BLaER1 treated with 17β-estradiol and CSF1 and Interleukin-3, amounts not matched to agents 10 nM and 100 nM (cell line): ENCODE data around the gene CTXN1.
A peak's percentile ranks its signal among the peaks of the same experiment; 100 is the strongest.

Experiments
- H3K27ac ChIP-seq, 11 experiments: shearing (Covaris generic); formaldehyde crosslinking; 2 replicates each; pipeline ENCODE4 v1.8.1; 2022
- H3K27me3 ChIP-seq, 11 experiments: shearing (Covaris generic); formaldehyde crosslinking; 2 replicates each; pipeline ENCODE4 v1.8.1; 2022
- H3K36me3 ChIP-seq, 11 experiments: shearing (Covaris generic); formaldehyde crosslinking; 2 replicates each; pipeline ENCODE4 v1.8.1; 2022
- H3K4me1 ChIP-seq, 10 experiments: shearing (Covaris generic); formaldehyde crosslinking; 2 replicates each; pipeline ENCODE4 v1.8.1; 2022
- H3K4me2 ChIP-seq, 11 experiments: shearing (Covaris generic); formaldehyde crosslinking; 2 replicates each; pipeline ENCODE4 v1.8.1; 2022
- H3K4me3 ChIP-seq, 10 experiments: shearing (Covaris generic); formaldehyde crosslinking; 2 replicates each; pipeline ENCODE4 v1.8.1; 2022
- H3K9ac ChIP-seq, 11 experiments: shearing (Covaris generic); formaldehyde crosslinking; 2 replicates each; pipeline ENCODE4 v1.8.1; 2022
- H3K9me3 ChIP-seq, 11 experiments: shearing (Covaris generic); formaldehyde crosslinking; replicated peaks in 1 of 11; 2 replicates each; pipeline ENCODE4 v1.8.1; 2022
- H4K20me1 ChIP-seq, 11 experiments: shearing (Covaris generic); formaldehyde crosslinking; 2 replicates each; pipeline ENCODE4 v1.8.1; 2022
- Cebpa-rat ChIP-seq, 11 experiments: shearing (Covaris generic); IDR thresholded peaks; 2 replicates each; pipeline ENCODE4 v1.8.1; 2022

Gene CTXN1

GRCh38 chr19:7903244-7904073, 22.5 kb downstream of the CTXN1 start, which contains the start of gene MAP2K7:
Gene MAP2K7 (plus strand): TSS chr19:7903877. CDS start chr19:7903945, 68 bp downstream.
- Histone ChIP-seq H3K4me2 (peak within 1 kb of the TSS; percentile 97 to 100 (median 99)), H3K9ac (peak within 1 kb of the TSS; percentile 79 to 92 (median 87)), H4K20me1 (peaks cover 42 to 45% (median 44%) of the 10 kb centered on the region in 11 experiments), H3K27me3 (no peaks in the 10 kb centered on the region), H3K4me1 (peaks cover 47 to 64% (median 55%) of the 10 kb centered on the region in 10 experiments), H3K4me3 (peak within 1 kb of the TSS; percentile 75 to 97 (median 90)), H3K27ac (peak within 1 kb of the TSS; percentile 77 to 90 (median 85)), H3K9me3 (no peaks in the 10 kb centered on the region), H3K36me3 (peaks cover 0 to 21% (median 13%) of the 10 kb centered on the region in 11 experiments; a peak in 14 of 22 replicates)
- no peak for TF ChIP-seq Cebpa-rat (IDR thresholded peaks at IDR 0.05)

- Histone ChIP-seq H3K9ac (peak overlapping the region; percentile 79 to 90 (median 86)), H3K36me3 (peaks cover 0 to 21% (median 12%) of the 10 kb centered on the region in 11 experiments; a peak in 14 of 22 replicates), H3K4me3 (peak overlapping the region; percentile 61 to 95 (median 74)), H3K4me1 (peaks cover 44 to 57% (median 48%) of the 10 kb centered on the region in 10 experiments), H3K27ac (peak overlapping the region; percentile 57 to 90 (median 85)), H3K4me2 (peak overlapping the region; percentile 94 to 99 (median 97)), H3K27me3 (no peaks in the 10 kb centered on the region), H3K9me3 (no peaks in the 10 kb centered on the region), H4K20me1 (peaks cover 36 to 38% (median 38%) of the 10 kb centered on the region in 11 experiments)
- no peak for TF ChIP-seq Cebpa-rat (IDR thresholded peaks at IDR 0.05)
These were observed 23.1 kb downstream of the CTXN1 start for GRCh38 chr19:7902796-7903243.

GRCh38 chr19:7901337-7901736, 24.6 kb downstream of the CTXN1 start:
- Histone ChIP-seq H3K9ac (no peak overlapping the region; a peak in 1 of 22 replicates), H3K4me2 (no peak overlapping the region), H3K4me3 (no peak overlapping the region), H3K9me3 (no peaks in the 10 kb centered on the region), H3K4me1 (peaks cover 29 to 42% (median 33%) of the 10 kb centered on the region in 10 experiments), H3K27ac (no peak overlapping the region), H3K27me3 (no peaks in the 10 kb centered on the region), H3K36me3 (peaks cover 0 to 18% (median 8%) of the 10 kb centered on the region in 11 experiments; a peak in 14 of 22 replicates), H4K20me1 (peaks cover 21 to 24% (median 23%) of the 10 kb centered on the region in 11 experiments)
- TF ChIP-seq Cebpa-rat (IDR thresholded peaks at IDR 0.05), result no peak

GRCh38 chr19:7900931-7901330, 25.0 kb downstream of the CTXN1 start:
- Histone ChIP-seq H3K4me3 (no peak overlapping the region), H3K4me1 (peaks cover 25 to 38% (median 29%) of the 10 kb centered on the region in 10 experiments), H3K9me3 (no peaks in the 10 kb centered on the region), H3K9ac (no peak overlapping the region; a peak in 1 of 22 replicates), H3K27me3 (no peaks in the 10 kb centered on the region), H3K4me2 (no peak overlapping the region), H3K27ac (no peak overlapping the region), H3K36me3 (peaks cover 0 to 14% (median 5%) of the 10 kb centered on the region in 11 experiments; a peak in 13 of 22 replicates), H4K20me1 (peaks cover 17 to 20% (median 19%) of the 10 kb centered on the region in 11 experiments)
- TF ChIP-seq Cebpa-rat (IDR thresholded peaks at IDR 0.05), result no peak

GRCh38 chr19:7900401-7900870, 25.5 kb downstream of the CTXN1 start:
- peaks cover 0 to 9% (median 3%) of the 10 kb centered on the region in 11 experiments; a peak in 7 of 22 replicates for H3K36me3 ChIP-seq
- H3K9me3 ChIP-seq, result no peaks in the 10 kb centered on the region
- no peak overlapping the region for H3K27ac ChIP-seq
- H3K4me1 ChIP-seq, result peaks cover 20 to 33% (median 24%) of the 10 kb centered on the region in 10 experiments
- no peak overlapping the region for H3K4me3 ChIP-seq
- no peak overlapping the region for H3K9ac ChIP-seq
- peaks cover 12 to 15% (median 14%) of the 10 kb centered on the region in 11 experiments for H4K20me1 ChIP-seq
- no peaks in the 10 kb centered on the region for H3K27me3 ChIP-seq
- no peak overlapping the region for H3K4me2 ChIP-seq
- no peak for TF ChIP-seq Cebpa-rat (IDR thresholded peaks at IDR 0.05)

- Histone ChIP-seq H3K9ac (no peak overlapping the region), H3K4me3 (no peak overlapping the region), H3K4me1 (peaks cover 15 to 30% (median 19%) of the 10 kb centered on the region in 10 experiments), H3K9me3 (no peaks in the 10 kb centered on the region), H4K20me1 (peaks cover 6 to 9% (median 8%) of the 10 kb centered on the region in 11 experiments), H3K36me3 (0 out of 22 replicates have a peak, but pooled peaks cover 0 to 3% (median 0%) of the 10 kb centered on the region in 11 experiments), H3K27ac (no peak overlapping the region), H3K27me3 (no peaks in the 10 kb centered on the region), H3K4me2 (no peak overlapping the region)
- no peak for TF ChIP-seq Cebpa-rat (IDR thresholded peaks at IDR 0.05)
These were observed 26.1 kb downstream of the CTXN1 start for GRCh38 chr19:7899751-7900378.

GRCh38 chr19:7898967-7899366, 27.0 kb downstream of the CTXN1 start:
- H3K27me3 ChIP-seq, result no peaks in the 10 kb centered on the region
- no peaks in the 10 kb centered on the region for H3K36me3 ChIP-seq
- H3K4me1 ChIP-seq, result peaks cover 10 to 29% (median 14%) of the 10 kb centered on the region in 10 experiments
- no peak overlapping the region for H3K4me2 ChIP-seq
- TF ChIP-seq Cebpa-rat (IDR thresholded peaks at IDR 0.05), result no peak
- no peaks in the 10 kb centered on the region for H3K9me3 ChIP-seq
- H3K9ac ChIP-seq, result no peak overlapping the region
- H3K27ac ChIP-seq, result no peak overlapping the region
- H3K4me3 ChIP-seq, result no peak overlapping the region
- H4K20me1 ChIP-seq, result no peaks in the 10 kb centered on the region; a peak in 2 of 22 replicates

GRCh38 chr19:7897292-7897691, 28.6 kb downstream of the CTXN1 start:
- Histone ChIP-seq H3K4me3 (no peak overlapping the region), H4K20me1 (no peaks in the 10 kb centered on the region; a peak in 1 of 22 replicates), H3K27ac (no peak overlapping the region), H3K4me1 (peaks cover 6 to 28% (median 17%) of the 10 kb centered on the region in 10 experiments; a peak in 19 of 20 replicates), H3K9ac (no peak overlapping the region), H3K36me3 (no peaks in the 10 kb centered on the region), H3K9me3 (no peaks in the 10 kb centered on the region), H3K4me2 (no peak overlapping the region), H3K27me3 (no peaks in the 10 kb centered on the region)
- TF ChIP-seq Cebpa-rat (IDR thresholded peaks at IDR 0.05), result no peak

- TF ChIP-seq Cebpa-rat (IDR thresholded peaks at IDR 0.05), result no peak
These were observed 30.4 kb downstream of the CTXN1 start for GRCh38 chr19:7895565-7895964.

More at GRCh38 chr19:7895565-7895964, 30.4 kb downstream of the CTXN1 start:
- Histone ChIP-seq H3K27ac (no peak overlapping the region), H3K27me3 (no peaks in the 10 kb centered on the region), H3K36me3 (no peaks in the 10 kb centered on the region), H3K4me2 (no peak overlapping the region), H3K9me3 (no peaks in the 10 kb centered on the region), H3K4me1 (peaks cover 9 to 40% (median 29%) of the 10 kb centered on the region in 10 experiments), H3K9ac (no peak overlapping the region), H3K4me3 (no peak overlapping the region), H4K20me1 (no peaks in the 10 kb centered on the region; a peak in 1 of 22 replicates)
